Aortic smooth muscle cell (primary cell): ENCODE data around the gene SOS2. TPM values are rescaled to one million over a fixed set of nuclear protein-coding genes. Genes with fewer than 3 reads are reported as not detected.

Experiments
- total RNA-seq: library from RNA; depleted of rRNA; stranded (reverse); fragments of >200 nt; gene quantifications from 2 replicates; pipeline ENCODE4 v1.2.3, GENCODE V29; 2014

SOS2 gene
- total RNA-seq: 18.1 and 26.2 TPM in 2 replicates

DNA sequence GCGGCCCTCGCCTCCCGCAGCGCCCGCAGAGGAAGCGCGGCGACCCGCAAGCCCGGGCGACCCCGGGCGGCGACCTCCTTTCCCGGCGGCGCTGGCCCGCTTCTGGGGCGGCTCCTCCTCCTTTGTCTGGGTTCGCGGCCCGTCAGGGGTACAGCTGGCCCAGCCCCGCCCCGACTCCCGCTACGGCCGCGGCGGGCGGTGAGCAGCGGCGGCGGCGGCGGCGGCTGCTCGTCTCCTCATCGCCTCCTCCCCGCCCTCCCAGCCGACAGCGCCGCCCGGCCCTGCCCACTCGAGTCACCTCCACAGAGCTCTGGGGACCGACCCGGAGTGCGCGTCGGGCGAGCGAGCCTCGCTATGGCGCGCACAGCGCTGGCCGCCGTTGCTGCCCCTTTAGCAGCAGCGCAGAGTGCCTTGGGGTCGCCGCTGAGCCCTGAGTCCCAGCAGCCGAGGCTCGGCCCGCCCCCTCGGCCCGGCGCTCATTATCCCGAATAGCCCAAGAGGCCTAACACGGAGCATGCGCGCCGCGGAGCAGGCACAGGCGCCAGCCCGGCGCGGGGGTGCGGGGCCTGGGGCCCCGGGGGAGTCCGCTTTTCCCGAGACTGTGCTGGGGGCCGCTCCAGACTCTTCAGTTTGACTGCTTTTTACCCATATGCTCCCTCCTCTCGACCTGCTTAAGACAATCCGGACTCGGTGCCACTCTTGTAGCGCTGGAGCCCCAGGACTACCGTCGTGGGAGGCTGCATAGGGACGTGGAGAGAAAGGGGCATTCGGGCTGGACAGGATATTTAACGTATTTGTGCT lies at the start of gene SOS2:
Gene SOS2 (minus strand): TSS at position 104 of the 801 bp plus-strand sequence. CDS start 295 bp downstream, outside the sequence.

DNA sequence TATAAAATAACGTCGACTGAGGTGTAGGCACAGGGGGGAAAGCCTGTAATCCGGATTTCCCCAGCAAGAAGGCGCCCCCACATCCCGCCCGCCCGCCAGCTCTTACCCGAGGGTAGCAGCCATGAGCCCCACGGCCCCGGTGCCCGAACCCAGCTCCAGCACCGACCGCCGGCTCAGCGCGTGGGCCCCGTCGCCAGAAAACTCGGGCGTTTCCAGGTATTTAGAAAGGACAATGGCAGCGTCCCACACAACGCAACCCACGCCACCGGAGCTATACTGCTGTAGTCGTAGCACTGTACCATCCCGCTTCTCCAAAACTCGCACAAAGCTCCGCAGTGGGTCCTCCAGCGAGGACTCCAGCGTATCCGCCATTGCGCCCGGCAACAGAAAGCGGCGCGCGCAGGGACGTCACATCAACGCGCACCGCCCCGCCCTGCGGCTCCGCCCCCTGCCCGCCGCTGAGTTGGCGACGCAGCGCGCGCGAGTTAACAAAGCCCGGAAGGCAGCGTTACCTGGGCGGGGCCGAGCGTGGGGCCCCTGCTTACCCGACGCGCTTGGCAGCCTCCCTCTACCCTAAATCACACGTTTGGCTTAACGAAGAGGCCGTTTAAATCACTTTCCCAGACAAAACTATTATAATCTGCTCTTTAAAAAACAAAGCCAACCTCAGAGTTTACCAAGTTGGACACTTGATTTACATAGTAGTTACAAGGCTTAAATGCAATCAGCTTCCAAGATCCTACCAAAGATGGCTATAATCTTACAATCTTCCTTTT lies 115.0 kb downstream of the SOS2 start, which contains the start of gene VCPKMT:
Gene VCPKMT (minus strand): TSS at position 392 of the 776 bp plus-strand sequence. CDS start 20 bp downstream, at position 372.

Other genes starting within 250 kb of the SOS2 start
- gene VCPKMT, start 115.0 kb downstream of the SOS2 start, total RNA-seq: 3.7 and 3.8 TPM in 2 replicates
- 3.8 TPM in 2 replicates for gene L2HGDH, start 80.7 kb upstream of the SOS2 start, total RNA-seq
- gene DMAC2L, start 80.7 kb upstream of the SOS2 start, total RNA-seq: 3.7 and 6.1 TPM in 2 replicates
- 30.1 and 32.2 TPM in 2 replicates for gene CDKL1, start 165.3 kb upstream of the SOS2 start, total RNA-seq